HL-60 (cell line): ENCODE results near the gene PTPRN2.

Experiments
- CTCF ChIP-seq: IDR thresholded peaks from one replicate; pipeline ENCODE4 v1.5.1; 2011; ENCODE audit warnings: low read length, control low read depth, inconsistent platforms; ENCODE audit not compliant: insufficient read depth
- GABPA ChIP-seq: IDR thresholded peaks from 2 replicates; pipeline ENCODE4 v1.6.1; 2012; ENCODE audit warnings: low read depth
- POLR2AphosphoS5 ChIP-seq: IDR thresholded peaks from 2 replicates; pipeline ENCODE4 v1.6.1; 2012; ENCODE audit warnings: low read depth

- TF ChIP-seq CTCF = no peak
- no peak for TF ChIP-seq GABPA
- TF ChIP-seq POLR2AphosphoS5 = no peak
Observed at GRCh38 chr7:158431055-158431940, 156.3 kb downstream of the PTPRN2 start.
